GM10266 (cell line): ENCODE measurements around the gene NPC1.

Experiments used
- DNase-seq: peaks from one replicate; pipeline ENCODE4 v3.0.0; 2012; ENCODE audit errors: extremely low spot score
- CTCF ChIP-seq: IDR thresholded peaks from 2 replicates; pipeline ENCODE4 v1.5.1; 2012; ENCODE audit warnings: mild to moderate bottlenecking, low read depth; ENCODE audit not compliant: control insufficient read depth, insufficient read depth; ENCODE audit errors: missing control alignments

The NPC1 gene

GRCh38 chr18:23553887-23554286 lies 32.4 kb downstream of the NPC1 start:
- TF ChIP-seq CTCF = no peak

GRCh38 chr18:23552505-23552904 lies 33.8 kb downstream of the NPC1 start:
- no peak for TF ChIP-seq CTCF
- DNase-seq = no peak

More at GRCh38 chr18:23553887-23554286, 32.4 kb downstream of the NPC1 start:
- DNase-seq = no peak

- no peak for TF ChIP-seq CTCF
- no peak for DNase-seq
These were observed 34.3 kb downstream of the NPC1 start for GRCh38 chr18:23551978-23552377.

DNA sequence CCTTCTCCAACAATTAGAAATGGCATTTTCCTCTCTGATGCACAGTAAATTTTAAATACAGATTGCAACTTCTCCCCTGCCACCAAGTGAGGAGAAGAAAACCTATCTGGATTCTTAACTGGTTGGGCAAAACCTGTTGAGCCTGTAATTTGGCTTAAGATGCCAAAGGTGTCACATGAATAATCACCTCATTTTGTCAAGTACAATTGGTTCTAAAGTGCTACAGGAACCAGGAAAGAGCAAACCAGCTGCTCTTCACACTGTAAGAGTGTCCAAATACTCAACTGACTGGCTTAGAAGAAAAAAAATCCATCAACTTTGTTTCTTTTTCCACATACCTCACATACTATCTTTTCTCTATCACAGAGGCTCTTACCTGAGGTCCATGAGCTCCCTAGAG lies 35.4 kb downstream of the NPC1 start:
- DNase-seq = no peak
- TF ChIP-seq CTCF = no peak

- DNase-seq = no peak
- TF ChIP-seq CTCF = no peak
These were observed 37.6 kb downstream of the NPC1 start for GRCh38 chr18:23548719-23549118.

- DNase-seq = no peak
- no peak for TF ChIP-seq CTCF
These were observed 38.0 kb downstream of the NPC1 start for GRCh38 chr18:23548275-23548674.

GRCh38 chr18:23547846-23548245 lies 38.5 kb downstream of the NPC1 start:
- no peak for TF ChIP-seq CTCF
- no peak for DNase-seq

- TF ChIP-seq CTCF = no peak
- DNase-seq = no peak
These were observed 39.0 kb downstream of the NPC1 start for GRCh38 chr18:23547306-23547705.
